ENCODE data around the gene SLC7A10.

SLC7A10 gene

DNA sequence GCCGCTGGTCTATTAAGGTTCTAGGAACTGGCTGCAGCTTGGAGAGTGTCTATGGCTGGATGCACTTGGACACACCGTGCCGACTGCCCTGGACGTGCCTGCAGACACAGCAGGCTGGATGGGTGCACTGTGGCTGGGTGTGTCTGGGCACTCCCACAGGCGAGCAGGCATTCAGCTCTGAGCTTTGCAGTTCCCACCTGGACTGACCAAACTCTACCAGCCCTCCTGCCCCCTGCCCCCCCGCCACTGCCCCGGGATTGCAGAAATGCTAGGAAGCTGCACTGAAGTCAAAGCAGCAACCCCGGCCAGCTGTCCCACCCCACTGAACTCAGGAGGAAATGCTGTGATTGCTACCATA lies 38.5 kb downstream of the SLC7A10 start:
- in situ Hi-C loops (cut with HindIII; ENCODE audit: low sequenced_read_pairs) = no loop called here

DNA sequence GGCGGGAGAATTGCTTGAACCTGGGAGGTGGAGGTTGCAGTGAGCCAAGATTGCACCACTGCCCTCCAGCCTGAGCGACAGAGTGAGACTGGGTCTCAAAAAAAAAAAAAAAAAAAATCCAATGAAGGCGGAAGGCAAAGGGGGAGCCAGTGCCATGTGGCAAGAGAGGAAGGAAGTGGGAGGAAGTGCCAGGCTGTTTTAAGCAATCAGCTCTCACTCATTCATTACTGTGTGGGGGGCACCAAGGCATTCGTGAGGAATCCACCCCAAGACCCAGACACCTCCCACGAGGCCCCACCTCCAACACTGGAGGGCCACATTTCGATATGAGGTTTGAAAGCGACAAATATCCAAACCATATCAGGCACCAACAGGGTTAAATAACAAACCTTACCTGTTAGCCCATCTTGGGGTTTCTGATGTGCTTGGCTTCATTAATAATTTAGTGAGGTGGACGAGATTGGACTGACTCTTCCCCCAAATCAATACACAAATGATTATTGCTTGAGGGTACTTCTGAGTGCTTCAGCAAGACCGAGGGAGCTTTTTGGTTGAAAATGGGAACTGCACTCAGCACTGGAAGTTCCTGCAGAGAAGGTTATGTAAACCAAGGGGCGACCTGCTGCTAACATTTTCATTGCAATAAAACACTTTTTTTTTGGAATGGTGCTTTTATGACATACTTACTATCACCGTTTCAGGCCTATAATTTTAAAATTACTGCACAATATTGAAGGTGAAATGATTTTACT lies 39.0 kb downstream of the SLC7A10 start:
- in situ Hi-C loops (cut with HindIII; ENCODE audit: low sequenced_read_pairs) = no loop called here

DNA sequence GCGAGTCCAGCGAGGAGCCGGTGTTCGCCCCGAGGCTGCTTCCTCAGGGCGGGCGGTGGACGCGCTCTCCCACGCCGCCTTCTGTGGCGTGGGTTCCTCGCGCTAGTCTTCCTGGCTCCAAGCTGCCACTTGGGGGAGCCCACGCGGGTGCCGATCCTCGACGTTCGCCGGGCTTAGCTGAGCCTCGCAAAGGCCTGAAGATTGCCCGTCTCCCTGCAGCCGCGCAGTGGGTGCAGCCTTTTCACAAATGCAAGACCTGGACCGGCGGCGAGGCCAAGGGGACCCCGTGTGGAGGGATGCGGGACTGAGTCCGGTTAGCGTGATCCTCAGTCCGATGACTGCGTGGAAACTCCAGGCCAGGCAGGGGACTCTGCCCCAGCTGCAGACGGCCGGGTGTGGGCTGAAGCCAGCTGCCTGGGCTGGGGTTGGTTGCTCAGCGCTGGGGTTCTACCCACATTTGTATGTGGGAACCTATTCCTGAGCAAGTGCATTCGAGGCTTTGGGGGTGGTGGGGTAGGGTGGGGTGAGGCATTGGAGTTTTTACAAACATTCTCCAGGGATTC lies 48.2 kb downstream of the SLC7A10 start:
- in situ Hi-C loops (cut with HindIII; ENCODE audit: low sequenced_read_pairs) = loop anchor here (5.0 to 10.0 kb wide), 2 partner anchors 40 to 63 kb away; no protein-coding TSS in a partner anchor

DNA sequence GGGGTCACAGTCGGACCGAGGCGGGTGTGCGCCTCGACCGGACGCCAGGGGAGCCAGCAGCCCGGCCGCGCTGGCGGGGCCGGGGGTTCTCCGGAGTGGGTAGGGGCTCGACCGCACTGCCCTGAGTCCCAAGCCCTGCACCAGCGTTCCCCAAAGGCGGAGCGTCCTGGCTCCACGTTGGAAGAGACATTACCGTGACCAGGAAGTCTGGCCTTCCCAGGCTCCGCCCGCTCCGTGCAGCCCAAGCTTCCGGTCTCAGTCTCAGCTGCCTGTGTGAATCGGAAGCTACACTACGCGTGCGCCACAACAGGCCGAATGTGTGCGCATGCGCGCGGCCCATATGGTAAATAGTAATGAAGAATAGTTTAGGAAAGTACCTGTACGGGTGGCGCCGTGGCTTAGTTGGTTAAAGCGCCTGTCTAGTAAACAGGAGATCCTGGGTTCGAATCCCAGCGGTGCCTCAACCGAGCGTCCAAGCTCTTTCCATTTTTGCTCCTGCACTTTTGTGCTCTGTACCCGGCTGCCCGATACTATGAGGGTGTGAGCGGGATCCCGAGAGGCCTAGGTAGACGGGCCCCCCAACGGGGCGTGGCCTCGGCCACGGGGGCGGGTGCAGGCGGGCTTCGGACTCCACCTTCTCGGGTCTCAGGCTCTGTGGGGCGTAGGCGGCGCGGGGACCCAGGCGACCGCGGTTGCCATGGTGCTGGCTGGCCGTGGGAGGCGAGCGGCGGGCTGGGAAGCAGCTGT lies 48.8 kb downstream of the SLC7A10 start:
- in situ Hi-C loops (cut with HindIII; ENCODE audit: low sequenced_read_pairs) = loop anchor here (5.0 to 10.0 kb wide), 2 partner anchors 40 to 62 kb away; no protein-coding TSS in a partner anchor

DNA sequence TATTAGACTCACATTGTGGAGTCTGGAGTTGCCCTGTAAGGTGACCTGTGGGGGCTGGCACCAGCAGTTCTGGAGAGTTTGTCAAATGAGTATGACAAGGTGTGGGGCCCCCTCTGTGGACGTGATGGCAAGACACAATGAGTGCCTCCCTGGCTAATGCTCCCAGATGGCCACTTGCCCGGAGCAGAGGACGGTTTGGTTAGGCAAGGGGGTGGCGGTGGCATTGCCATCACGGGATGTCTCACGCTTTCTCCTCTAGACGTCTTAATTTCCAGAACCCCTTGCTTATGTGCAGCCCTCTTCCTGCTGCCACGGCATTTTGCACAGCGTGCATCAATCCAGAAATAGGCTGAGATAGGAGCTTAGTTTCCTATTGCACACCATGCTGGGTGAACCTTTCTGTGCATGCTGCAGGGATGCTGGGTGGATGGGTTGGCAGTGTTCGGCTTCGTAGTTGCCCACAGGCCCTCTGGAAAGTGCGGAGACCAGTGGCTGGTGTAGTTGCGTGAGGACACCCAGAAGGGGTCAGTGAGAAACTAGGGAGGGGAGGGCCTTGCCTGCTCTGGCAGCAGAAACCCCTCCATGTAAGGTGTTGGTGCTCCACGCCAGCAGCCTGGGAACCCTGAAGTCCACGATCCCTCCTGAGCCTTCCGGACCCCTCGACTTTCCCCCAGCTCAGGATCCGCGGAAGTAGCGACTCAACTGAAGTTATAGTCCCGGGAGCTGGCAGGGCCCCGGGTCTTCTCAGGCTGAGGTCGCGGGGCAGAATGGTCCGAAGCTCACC lies 49.6 kb downstream of the SLC7A10 start:
- in situ Hi-C loops (cut with HindIII; ENCODE audit: low sequenced_read_pairs) = loop anchor here (5.0 to 10.0 kb wide), 2 partner anchors 39 to 61 kb away; no protein-coding TSS in a partner anchor

DNA sequence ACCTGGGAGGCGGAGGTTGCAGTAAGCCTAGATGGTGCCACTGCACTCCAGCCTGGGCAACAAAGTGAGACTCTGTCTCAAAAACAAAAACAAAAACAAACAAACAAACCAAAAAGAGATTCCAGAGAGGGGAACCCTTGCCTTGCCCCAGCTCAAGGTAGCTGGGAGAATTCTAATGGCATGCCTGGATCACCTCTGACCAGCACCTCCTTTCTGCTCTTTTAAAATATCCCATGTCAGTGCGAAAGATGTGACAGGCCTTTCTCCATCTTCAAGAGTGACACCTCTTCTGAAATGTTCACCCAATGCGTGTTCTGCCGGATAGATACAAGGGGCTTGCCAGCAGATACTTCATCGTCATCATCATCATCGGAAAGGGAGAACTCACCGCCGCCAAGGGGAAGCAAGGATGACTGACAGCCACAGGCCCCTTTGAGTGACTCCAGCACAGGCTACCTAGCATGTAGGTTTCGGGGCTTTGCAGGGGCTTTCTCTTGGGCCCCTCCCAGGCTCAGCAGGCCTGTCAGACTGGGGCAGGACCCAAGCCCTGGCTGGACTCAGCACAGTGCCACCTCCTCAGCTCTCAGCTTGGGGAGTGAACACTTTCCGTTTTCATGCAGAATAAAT lies 50.4 kb downstream of the SLC7A10 start:
- in situ Hi-C loops (cut with HindIII; ENCODE audit: low sequenced_read_pairs) = loop anchor here (5.0 to 10.0 kb wide), 2 partner anchors 38 to 60 kb away; no protein-coding TSS in a partner anchor

DNA sequence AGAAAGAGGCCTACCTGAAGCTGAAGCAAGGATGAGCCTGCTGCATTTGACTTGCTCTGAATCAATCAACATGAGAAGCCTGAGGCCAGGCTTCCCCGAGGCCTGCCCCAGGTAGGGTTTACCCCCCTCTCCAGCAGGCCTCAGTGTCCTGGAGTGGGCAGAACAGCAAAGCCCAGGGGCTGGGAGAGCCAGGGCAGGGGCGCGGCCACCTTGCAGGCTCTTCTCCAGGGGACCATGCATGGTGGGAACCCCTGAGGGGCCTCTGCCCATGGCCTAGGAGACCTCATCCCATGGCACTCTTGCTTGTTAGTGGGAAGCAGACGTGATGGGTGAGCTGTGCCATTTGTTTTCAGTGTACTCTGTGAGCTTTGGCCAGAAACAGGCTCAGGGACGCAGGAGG lies 51.5 kb downstream of the SLC7A10 start:
- in situ Hi-C loops (cut with HindIII; ENCODE audit: low sequenced_read_pairs) = loop anchor here (10.0 kb wide), 1 partner anchor 59 kb away; no protein-coding TSS in a partner anchor

DNA sequence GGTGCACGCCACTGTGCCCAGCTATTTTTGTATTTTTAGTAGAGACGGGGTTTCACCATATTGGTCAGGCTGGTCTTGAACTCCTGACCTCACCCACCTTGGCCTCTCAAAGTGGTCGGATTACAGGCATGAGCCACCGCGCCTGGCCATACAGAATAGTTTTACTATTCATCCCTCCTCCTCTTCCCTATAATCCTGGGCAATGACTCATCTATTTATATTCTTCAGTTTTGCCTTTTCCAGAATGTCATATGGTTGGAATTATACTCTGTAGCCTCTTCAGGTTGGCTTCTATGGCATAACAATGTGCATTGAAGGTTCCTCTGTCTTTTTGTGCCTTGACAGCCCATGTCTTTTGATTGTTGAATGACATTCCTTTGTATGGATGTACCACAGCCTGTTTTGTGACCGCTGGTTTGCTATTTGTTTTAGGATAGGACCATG lies 53.7 kb downstream of the SLC7A10 start:
- in situ Hi-C loops (cut with HindIII; ENCODE audit: low sequenced_read_pairs) = loop anchor here (10.0 kb wide), 1 partner anchor 57 kb away; no protein-coding TSS in a partner anchor

DNA sequence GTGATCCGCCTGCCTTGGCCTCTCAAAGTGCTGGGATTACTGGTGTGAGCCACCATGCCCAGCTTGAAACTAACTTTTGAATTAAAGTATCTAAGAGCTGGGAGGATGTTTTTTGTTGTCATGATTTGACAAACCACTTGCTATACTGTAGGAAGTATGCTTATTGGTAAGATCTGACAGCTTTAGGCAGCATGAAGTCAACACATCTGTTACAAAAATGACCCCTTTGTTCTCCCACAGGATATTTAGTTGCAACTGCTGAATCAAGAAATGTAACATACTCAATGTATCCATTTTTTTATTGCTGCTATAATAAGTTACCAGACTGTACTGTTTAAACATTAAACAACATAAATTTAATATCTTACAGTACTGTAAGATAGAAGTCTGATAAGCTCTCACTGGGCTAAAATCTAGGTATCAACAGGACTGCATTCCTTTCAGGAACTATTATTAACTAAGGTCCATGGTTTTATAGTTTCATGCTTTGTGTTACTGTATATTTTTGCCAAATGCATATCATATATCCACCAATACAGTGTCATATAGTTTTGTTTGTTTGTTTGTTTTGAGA lies 54.3 kb downstream of the SLC7A10 start:
- in situ Hi-C loops (cut with HindIII; ENCODE audit: low sequenced_read_pairs) = loop anchor here (10.0 kb wide), 1 partner anchor 57 kb away; no protein-coding TSS in a partner anchor

DNA sequence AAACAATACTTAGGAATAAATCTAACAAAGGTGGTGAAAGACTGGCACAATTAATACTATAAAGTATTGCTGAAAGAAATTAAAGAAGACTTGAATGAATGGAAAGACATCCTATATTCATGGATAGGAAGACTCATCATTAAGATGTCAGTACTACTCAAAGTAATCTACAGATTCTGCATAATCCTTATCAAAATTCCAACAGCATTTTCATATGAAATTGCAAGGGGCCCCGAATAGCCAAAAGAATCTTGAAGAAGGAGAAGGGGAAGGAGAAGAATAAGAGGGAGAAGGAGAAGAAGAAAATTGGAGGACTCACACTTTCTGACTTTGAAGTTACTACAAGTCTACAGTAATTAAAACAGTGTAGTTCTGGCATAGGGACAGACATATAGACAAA lies 57.1 kb downstream of the SLC7A10 start:
- in situ Hi-C loops (cut with HindIII; ENCODE audit: low sequenced_read_pairs) = loop anchor here (10.0 kb wide), 1 partner anchor 556 kb away; no protein-coding TSS in a partner anchor

DNA sequence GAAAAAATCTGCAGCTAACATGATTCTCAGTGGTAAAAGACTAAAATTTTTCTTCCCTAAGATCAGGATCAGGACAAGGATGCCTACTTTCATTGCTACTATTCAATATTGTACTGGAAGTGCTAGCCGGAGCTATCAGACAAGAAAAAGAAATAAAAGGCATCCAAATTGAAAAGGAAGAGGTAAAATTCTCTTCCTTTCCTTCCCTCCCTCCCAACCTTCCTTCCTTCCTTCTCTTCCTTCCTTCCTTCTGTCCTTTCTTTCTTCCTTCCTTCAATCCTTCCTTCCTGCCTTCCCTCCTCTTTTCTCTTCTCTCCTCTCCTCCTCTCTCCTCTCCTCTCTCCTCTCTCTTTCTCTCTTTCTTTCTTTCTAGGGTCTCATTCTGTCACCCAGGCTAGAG lies 58.2 kb downstream of the SLC7A10 start:
- in situ Hi-C loops (cut with HindIII; ENCODE audit: low sequenced_read_pairs) = loop anchor here (10.0 kb wide), 1 partner anchor 557 kb away; no protein-coding TSS in a partner anchor

DNA sequence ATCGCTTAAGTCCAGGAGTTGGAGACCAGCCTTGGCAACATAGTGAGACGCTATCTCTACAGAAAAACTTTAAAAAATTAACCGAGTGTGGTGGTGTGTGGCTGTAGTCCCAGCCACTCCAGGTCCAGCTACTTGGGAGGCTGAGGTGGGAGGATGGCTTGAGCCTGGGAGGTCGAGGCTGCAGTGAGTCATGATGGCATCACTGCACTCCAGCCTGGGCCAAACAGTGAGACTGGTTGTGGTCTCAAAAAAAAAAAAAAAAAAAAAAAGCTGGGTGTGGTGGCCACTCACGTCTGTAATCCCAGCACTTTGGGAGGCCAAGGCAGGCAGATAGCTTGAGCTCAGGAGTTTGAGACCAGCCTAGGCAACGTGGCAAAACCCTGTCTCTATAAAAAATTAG lies 59.6 kb downstream of the SLC7A10 start:
- in situ Hi-C loops (cut with HindIII; ENCODE audit: low sequenced_read_pairs) = loop anchor here (10.0 kb wide), 1 partner anchor 559 kb away; no protein-coding TSS in a partner anchor

DNA sequence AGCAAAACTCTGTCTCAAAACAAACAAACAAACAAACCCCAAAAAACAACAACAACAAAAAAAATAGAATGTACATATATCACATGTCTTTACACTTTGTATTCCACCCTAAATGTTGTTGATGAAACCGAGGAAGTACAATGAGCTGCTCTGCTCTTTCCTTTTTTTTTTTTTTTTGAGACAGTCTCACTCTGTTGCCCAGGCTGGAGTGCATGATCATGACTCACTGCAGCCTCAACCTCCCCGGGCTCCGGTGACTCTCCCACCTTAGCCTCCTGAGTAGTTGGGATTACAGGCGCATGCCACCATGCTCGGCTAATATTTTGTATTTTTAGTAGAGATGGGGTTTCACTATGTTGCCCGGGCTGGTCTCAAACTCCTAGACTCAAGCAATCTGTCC lies 62.2 kb downstream of the SLC7A10 start:
- in situ Hi-C loops (cut with HindIII; ENCODE audit: low sequenced_read_pairs) = loop anchor here (10.0 kb wide), 1 partner anchor 561 kb away; no protein-coding TSS in a partner anchor

DNA sequence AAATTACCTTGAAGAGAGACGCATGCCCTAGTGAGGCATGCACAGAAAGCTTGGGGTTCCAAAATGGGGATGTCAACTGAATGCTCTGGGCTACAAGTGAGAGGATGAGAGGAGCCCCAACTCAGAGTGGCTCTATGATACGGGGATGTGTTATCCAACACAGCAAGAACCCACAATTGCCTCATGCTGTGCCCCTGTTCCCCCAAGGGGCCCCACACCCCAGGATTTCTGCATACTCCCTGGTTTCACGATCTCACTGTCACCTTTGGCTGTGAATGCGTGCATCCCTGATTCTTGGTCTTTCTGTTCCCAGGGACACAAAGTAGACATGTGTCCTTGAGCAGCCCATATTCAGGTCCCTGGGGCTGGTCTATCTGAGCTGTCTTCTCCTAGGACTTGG lies 64.4 kb downstream of the SLC7A10 start:
- in situ Hi-C loops (cut with HindIII; ENCODE audit: low sequenced_read_pairs) = loop anchor here (10.0 kb wide), 1 partner anchor 564 kb away; no protein-coding TSS in a partner anchor

DNA sequence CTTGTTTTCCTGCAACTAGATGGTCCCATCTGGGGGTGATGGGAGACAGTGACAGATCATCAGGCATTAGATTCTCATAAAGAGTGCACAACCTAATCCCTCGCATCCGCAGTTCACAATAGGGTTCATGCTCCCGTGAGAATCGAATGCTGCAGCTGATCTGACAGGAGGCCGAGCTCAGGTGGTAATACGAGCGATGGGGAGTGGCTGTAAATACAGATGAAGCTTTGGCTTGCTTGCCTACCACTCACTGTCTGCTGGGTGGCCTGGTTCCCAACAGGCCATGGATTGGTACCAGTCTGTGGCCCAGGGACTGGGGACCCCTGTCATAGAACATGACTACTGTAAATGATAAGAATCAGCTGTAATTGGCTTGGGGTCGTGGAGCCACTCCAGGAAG lies 65.8 kb downstream of the SLC7A10 start:
- in situ Hi-C loops (cut with HindIII; ENCODE audit: low sequenced_read_pairs) = loop anchor here (10.0 kb wide), 1 partner anchor 565 kb away; no protein-coding TSS in a partner anchor

DNA sequence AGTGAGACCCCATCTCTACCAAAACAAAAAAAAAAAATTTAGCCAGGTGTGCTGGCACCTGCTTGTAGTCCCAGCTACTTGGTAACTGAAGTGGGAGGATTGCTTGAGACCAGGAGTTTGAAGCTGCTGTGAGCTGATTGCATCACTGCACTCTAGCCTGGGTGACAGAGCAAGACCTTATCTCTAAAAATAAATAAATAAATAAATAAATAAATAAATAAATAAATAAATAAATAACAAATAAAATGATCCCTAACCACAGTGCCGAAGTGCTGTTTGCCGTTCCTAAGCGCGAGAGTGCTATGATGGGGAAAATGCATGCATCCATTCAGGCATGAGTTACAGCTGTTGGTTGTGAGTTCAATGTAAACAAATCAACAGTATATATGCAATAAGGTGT lies 66.5 kb downstream of the SLC7A10 start:
- in situ Hi-C loops (cut with HindIII; ENCODE audit: low sequenced_read_pairs) = no loop called here
